Skin of body (tissue), 2 donors: ENCODE results near the gene PPP2R5D. TPM values are rescaled to one million over a fixed set of nuclear protein-coding genes. Genes with fewer than 3 reads are reported as not detected.
A peak's percentile ranks its signal among the peaks of the same experiment; 100 is the strongest.
"Not testable (repeated sequence)": the region's sequence is repeated elsewhere in the genome, so short reads cannot be mapped to it uniquely, and the experiment has no call there.

Experiments used
- DNase-seq: peaks from one replicate; lab custom pipeline; 2025; lab: John Stamatoyannopoulos, UW
- total RNA-seq: library from RNA; depleted of rRNA; stranded (reverse); fragments of >200 nt; gene quantifications from one replicate; pipeline ENCODE4 v1.2.3, GENCODE V29; 2014

The PPP2R5D gene
- 23.8 TPM for total RNA-seq

GRCh38 chr6:42984001-42984923, at the start of gene PPP2R5D:
Gene PPP2R5D (plus strand): TSS chr6:42984570. CDS start chr6:42984678, 108 bp downstream.
- peak; percentile 98 for DNase-seq

- DNase-seq: no peak
These were observed 49.0 kb upstream of the PPP2R5D start for GRCh38 chr6:42935322-42935721.

- no peak for DNase-seq
These were observed 48.0 kb upstream of the PPP2R5D start for GRCh38 chr6:42936398-42936797.

GRCh38 chr6:42937548-42938427, 46.6 kb upstream of the PPP2R5D start:
- no peak for DNase-seq

GRCh38 chr6:42938428-42938796, 46.0 kb upstream of the PPP2R5D start:
- DNase-seq: no peak

- DNase-seq: no peak
These were observed 45.2 kb upstream of the PPP2R5D start for GRCh38 chr6:42938987-42939809.

- DNase-seq: no peak
These were observed 44.6 kb upstream of the PPP2R5D start for GRCh38 chr6:42939810-42940167.

GRCh38 chr6:42940493-42941045, 43.8 kb upstream of the PPP2R5D start:
- no peak for DNase-seq

GRCh38 chr6:42941356-42941755, 43.0 kb upstream of the PPP2R5D start:
- not testable (repeated sequence) for DNase-seq

- DNase-seq: no peak
These were observed 41.9 kb upstream of the PPP2R5D start for GRCh38 chr6:42942444-42942843.

- peak; percentile 5 for DNase-seq
These were observed 36.4 kb upstream of the PPP2R5D start for GRCh38 chr6:42947950-42948349.

- DNase-seq: no peak
These were observed 32.0 kb upstream of the PPP2R5D start for GRCh38 chr6:42952389-42952788.

GRCh38 chr6:42954405-42954804, 30.0 kb upstream of the PPP2R5D start:
- DNase-seq: not testable (repeated sequence)

- no peak for DNase-seq
These were observed 26.2 kb upstream of the PPP2R5D start for GRCh38 chr6:42958125-42958524.

GRCh38 chr6:42959917-42960242, 24.5 kb upstream of the PPP2R5D start:
- DNase-seq: no peak

GRCh38 chr6:42960243-42961019, 23.9 kb upstream of the PPP2R5D start, which contains the start of gene GNMT:
Gene GNMT (plus strand): TSS chr6:42960754. CDS start chr6:42960768, 14 bp downstream.
- DNase-seq: no peak

GRCh38 chr6:42961020-42961470, 23.3 kb upstream of the PPP2R5D start:
- DNase-seq: no peak

GRCh38 chr6:42962096-42962495, 22.3 kb upstream of the PPP2R5D start:
- DNase-seq: no peak

- no peak for DNase-seq
These were observed 21.7 kb upstream of the PPP2R5D start for GRCh38 chr6:42962502-42963178.
